ENCODE measurements around the gene HES5. TPM values are rescaled to one million over a fixed set of nuclear protein-coding genes. Genes with fewer than 3 reads are reported as not detected.

HES5 gene
- total and polyA plus RNA-seq, 8 donors = 0.07 to 0.25 (median 0.15) TPM; not detected in 4

GRCh38 chr1:2488688-2489087 lies 41.4 kb downstream of the HES5 start:
- no peaks in the 10 kb centered on the region for H3K36me3 ChIP-seq
- H3K4me3 ChIP-seq = no peak overlapping the region
- TF ChIP-seq CTCF (IDR thresholded peaks at IDR 0.05) = no peak
- H3K27ac ChIP-seq = no peak overlapping the region
- H3K4me1 ChIP-seq = no peaks in the 10 kb centered on the region
- no peaks in the 10 kb centered on the region for H3K9me3 ChIP-seq
- 74 to 77% methylated on average over 2 of the region's 2 CpGs for WGBS, 2 donors
- intact Hi-C loops (cut with DNase I) = no loop called here
- no peaks in the 10 kb centered on the region for H3K27me3 ChIP-seq
- FAIRE-seq (no peak), DNase-seq (no peak), ATAC-seq (no peak)

GRCh38 chr1:2486558-2486957 lies 43.5 kb downstream of the HES5 start:
- WGBS, 2 donors = 76 to 79% methylated on average over 9 of the region's 9 CpGs
- no peaks in the 10 kb centered on the region for H3K27me3 ChIP-seq
- ATAC-seq (no peak), FAIRE-seq (no peak), DNase-seq (no peak)
- intact Hi-C loops (cut with DNase I) = no loop called here
- H3K9me3 ChIP-seq = no peaks in the 10 kb centered on the region
- TF ChIP-seq CTCF (IDR thresholded peaks at IDR 0.05) = no peak
- H3K36me3 ChIP-seq = no peaks in the 10 kb centered on the region
- no peak overlapping the region for H3K4me3 ChIP-seq
- no peak overlapping the region for H3K27ac ChIP-seq
- H3K4me1 ChIP-seq = no peaks in the 10 kb centered on the region

GRCh38 chr1:2486041-2486440 lies 44.0 kb downstream of the HES5 start:
- DNase-seq (no peak), FAIRE-seq (no peak), ATAC-seq (no peak)
- no peak overlapping the region for H3K4me3 ChIP-seq
- TF ChIP-seq CTCF (IDR thresholded peaks at IDR 0.05) = no peak
- 77 to 85% methylated on average over 4 of the region's 4 CpGs for WGBS, 2 donors
- intact Hi-C loops (cut with DNase I) = no loop called here
- no peaks in the 10 kb centered on the region for H3K4me1 ChIP-seq
- H3K27me3 ChIP-seq = no peaks in the 10 kb centered on the region
- H3K36me3 ChIP-seq = no peaks in the 10 kb centered on the region
- H3K9me3 ChIP-seq = no peaks in the 10 kb centered on the region
- no peak overlapping the region for H3K27ac ChIP-seq

- H3K4me3 ChIP-seq = no peak overlapping the region
- TF ChIP-seq CTCF (IDR thresholded peaks at IDR 0.05) = no peak
- no peaks in the 10 kb centered on the region for H3K4me1 ChIP-seq
- no peak for DNase-seq
- H3K27ac ChIP-seq = no peak overlapping the region
- no peaks in the 10 kb centered on the region for H3K9me3 ChIP-seq
- intact Hi-C loops (cut with DNase I) = no loop called here
- no peak for ATAC-seq
- H3K36me3 ChIP-seq = no peaks in the 10 kb centered on the region
- 64 to 70% methylated on average over 16 of the region's 16 CpGs for WGBS, 2 donors
- no peaks in the 10 kb centered on the region for H3K27me3 ChIP-seq
- FAIRE-seq = no peak
Observed at GRCh38 chr1:2483970-2484369, 46.1 kb downstream of the HES5 start.

GRCh38 chr1:2483026-2483425 lies 47.0 kb downstream of the HES5 start:
- Histone ChIP-seq H3K4me1 (no peaks in the 10 kb centered on the region), H3K9me3 (no peaks in the 10 kb centered on the region), H3K27me3 (no peaks in the 10 kb centered on the region), H3K27ac (no peak overlapping the region), H3K4me3 (no peak overlapping the region), H3K36me3 (no peaks in the 10 kb centered on the region)
- WGBS, 2 donors = 78 to 82% methylated on average over 13 of the region's 13 CpGs
- FAIRE-seq = no peak
- ATAC-seq = no peak
- DNase-seq = no peak
- intact Hi-C loops (cut with DNase I) = no loop called here
- no peak for TF ChIP-seq CTCF (IDR thresholded peaks at IDR 0.05)
